Psoas muscle (tissue), 8 donors: ENCODE measurements around the gene AGFG1. TPM values are rescaled to one million over a fixed set of nuclear protein-coding genes. Genes with fewer than 3 reads are reported as not detected.

Experiments used
- ATAC-seq, 4 donors: fragments of 200-7000 bp; cut with Tn5 transposase; one replicate each; pipeline ENCODE4 v1.9.1; 2020; ENCODE audit warnings: moderate library complexity in 3 of 4, mild to moderate bottlenecking in 2 of 4
- DNase-seq, 2 donors: peaks; one replicate each; pipeline ENCODE4 v3.0.0-alpha.2; 2020
- H3K27ac ChIP-seq: fragments of 200-600 bp; one replicate; pipeline ENCODE4 v1.8.0; 2022
- H3K27me3 ChIP-seq, 3 donors: fragments of 200-600 bp in 1 of 3; one replicate each; pipeline versions ENCODE4 v1.6.1 to v1.8.0; 2013 to 2022; ENCODE audit warnings: low read length in 2 of 3, mild to moderate bottlenecking in 2 of 3, moderate library complexity in 1 of 3; ENCODE audit not compliant: insufficient read depth in 3 of 3
- H3K36me3 ChIP-seq, 2 donors: fragments of 200-600 bp in 1 of 2; one replicate each; pipeline versions ENCODE4 v1.6.1 to v1.8.0; 2013 to 2022; ENCODE audit warnings: low read depth in 1 of 2, mild to moderate bottlenecking in 1 of 2, moderate library complexity in 1 of 2; ENCODE audit not compliant: insufficient read depth in 1 of 2
- H3K4me1 ChIP-seq: fragments of 200-600 bp; one replicate; pipeline ENCODE4 v1.8.0; 2022
- H3K4me3 ChIP-seq: fragments of 200-600 bp; one replicate; pipeline ENCODE4 v1.8.0; 2022; ENCODE audit warnings: mild to moderate bottlenecking
- H3K9me3 ChIP-seq: fragments of 200-600 bp; one replicate; pipeline ENCODE4 v1.8.0; 2022
- WGBS, 3 donors: extraction: QIAGEN DNeasy Blood & Tissue Kit; methylation state at CpG; one replicate each; pipeline versions ENCODE4 v1.1.6 to v1.1.7; 2013; 5-methylcytosine and 5-hydroxymethylcytosine counted together
- intact Hi-C, 2 donors: fragments of 100-400 bp; cut with DNase I; formaldehyde crosslinking; loops; one replicate each; pipeline versions ENCODE4 v1.11.0 to v1.14.2; 2022
- polyA plus RNA-seq, 3 donors: library from polyadenylated mRNA; stranded (reverse); fragments of 200-250 nt; gene quantifications; one replicate each; pipeline ENCODE4 v1.2.3, GENCODE V29; 2013
- total RNA-seq, 4 donors: library from RNA; stranded (reverse); fragmentation: NEBNext Ultra II Directional in 2 of 4; extraction: Animal tissue kit (Norgen Biotek cat#: 25700) in 2 of 4; gene quantifications; one replicate each; pipeline versions ENCODE4 v1.2.1 to v1.2.4, GENCODE V29; 2021 to 2023
- TF ChIP-seq, protein P1 (sequence below): fragments of 200-600 bp; IDR thresholded peaks from one replicate; pipeline ENCODE4 v1.8.0; 2022; ENCODE audit warnings: antibody characterized with exemption
- donor health status: healthy with polysubstance abuse.
- donor health status: DM: no; HTN: no; CAD: no; lungs with moderate emphysema.
- donor health status: Bipolar disorder and iron deficiency.
- donor health status: healthy.
- donor health status: DM: yes; HTN: yes; CAD: no.
- donor health status: DM: no; HTN: no; CAD: no.
- donor health status: DM: no; HTN: no; CAD: no.
- donor health status: DM: yes; HTN: yes; CAD: no.

Gene AGFG1
- total and polyA plus RNA-seq, 7 donors, result 19.0 to 68.2 (median 54.9) TPM

- 67 to 77% (median 69%) methylated on average over 4 of the region's 4 CpGs for WGBS, 3 donors
- TF ChIP-seq, protein P1, sequence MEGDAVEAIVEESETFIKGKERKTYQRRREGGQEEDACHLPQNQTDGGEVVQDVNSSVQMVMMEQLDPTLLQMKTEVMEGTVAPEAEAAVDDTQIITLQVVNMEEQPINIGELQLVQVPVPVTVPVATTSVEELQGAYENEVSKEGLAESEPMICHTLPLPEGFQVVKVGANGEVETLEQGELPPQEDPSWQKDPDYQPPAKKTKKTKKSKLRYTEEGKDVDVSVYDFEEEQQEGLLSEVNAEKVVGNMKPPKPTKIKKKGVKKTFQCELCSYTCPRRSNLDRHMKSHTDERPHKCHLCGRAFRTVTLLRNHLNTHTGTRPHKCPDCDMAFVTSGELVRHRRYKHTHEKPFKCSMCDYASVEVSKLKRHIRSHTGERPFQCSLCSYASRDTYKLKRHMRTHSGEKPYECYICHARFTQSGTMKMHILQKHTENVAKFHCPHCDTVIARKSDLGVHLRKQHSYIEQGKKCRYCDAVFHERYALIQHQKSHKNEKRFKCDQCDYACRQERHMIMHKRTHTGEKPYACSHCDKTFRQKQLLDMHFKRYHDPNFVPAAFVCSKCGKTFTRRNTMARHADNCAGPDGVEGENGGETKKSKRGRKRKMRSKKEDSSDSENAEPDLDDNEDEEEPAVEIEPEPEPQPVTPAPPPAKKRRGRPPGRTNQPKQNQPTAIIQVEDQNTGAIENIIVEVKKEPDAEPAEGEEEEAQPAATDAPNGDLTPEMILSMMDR, result no peak
These were observed 15.2 kb upstream of the AGFG1 start for GRCh38 chr2:227456772-227457171.

DNA sequence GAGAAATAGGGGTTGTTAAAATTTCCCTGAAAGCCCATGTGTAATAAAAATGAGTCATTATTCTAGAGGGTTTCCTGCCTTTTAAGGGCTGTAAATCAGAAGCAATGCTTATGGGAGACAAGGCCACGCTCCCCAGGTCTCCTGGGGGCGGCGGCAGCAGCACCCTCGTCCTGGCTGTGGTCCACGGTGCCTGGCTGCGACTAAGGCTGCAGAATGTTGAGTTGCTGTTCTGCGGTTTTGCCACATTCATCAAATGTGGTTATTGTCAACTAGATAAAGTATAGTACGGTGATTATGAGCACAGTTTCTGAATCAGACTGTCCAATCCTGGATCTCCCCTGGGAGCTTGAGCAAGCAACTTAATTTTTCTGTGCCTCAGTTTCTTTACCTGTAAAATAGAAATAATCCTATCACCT, 11.9 kb upstream of the AGFG1 start:
- Histone ChIP-seq H3K9me3 (no peaks in the 10 kb centered on the region), H3K27ac (no peak overlapping the region), H3K36me3 (no peaks in the 10 kb centered on the region), H3K4me3 (no peak overlapping the region), H3K27me3 (no peaks in the 10 kb centered on the region), H3K4me1 (no peaks in the 10 kb centered on the region)
- TF ChIP-seq, protein P1, result no peak
- no peak for ATAC-seq
- no peak for DNase-seq
- intact Hi-C loops, result no loop called here
- 50 to 61% (median 58%) methylated on average over 8 of the region's 8 CpGs for WGBS, 3 donors

More at GRCh38 chr2:227456772-227457171, 15.2 kb upstream of the AGFG1 start:
- ATAC-seq, result no peak
- H3K4me1 ChIP-seq, result no peaks in the 10 kb centered on the region
- no peaks in the 10 kb centered on the region for H3K9me3 ChIP-seq
- no peak for DNase-seq
- H3K4me3 ChIP-seq, result no peak overlapping the region
- no peak overlapping the region for H3K27ac ChIP-seq
- intact Hi-C loops, result no loop called here
- no peaks in the 10 kb centered on the region for H3K27me3 ChIP-seq
- no peaks in the 10 kb centered on the region for H3K36me3 ChIP-seq

DNA sequence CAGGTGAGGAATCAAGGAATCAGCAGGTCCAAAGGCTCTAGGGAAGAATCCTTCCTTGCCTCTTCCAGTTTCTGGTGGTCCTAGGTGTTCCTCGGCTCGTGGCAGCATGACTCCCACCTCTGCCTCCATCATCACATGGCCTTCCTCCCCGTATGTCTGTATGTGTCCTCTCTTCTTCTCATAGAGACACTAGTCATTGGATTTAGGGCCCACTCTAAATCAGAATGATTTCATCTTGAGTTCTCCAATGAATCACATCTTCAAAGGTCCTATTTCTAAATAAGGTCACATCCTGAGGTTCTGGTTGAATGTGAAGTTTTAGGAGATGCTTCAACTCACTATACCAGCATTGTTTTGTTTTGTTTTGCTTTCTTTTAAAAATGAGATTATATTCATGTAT, 11.1 kb upstream of the AGFG1 start:
- DNase-seq (no peak), ATAC-seq (no peak)
- Histone ChIP-seq H3K4me3 (no peak overlapping the region), H3K9me3 (no peaks in the 10 kb centered on the region), H3K36me3 (no peaks in the 10 kb centered on the region), H3K4me1 (no peaks in the 10 kb centered on the region), H3K27ac (no peak overlapping the region), H3K27me3 (no peaks in the 10 kb centered on the region)
- TF ChIP-seq, protein P1, result no peak
- intact Hi-C loops, result no loop called here
- 73 to 85% (median 81%) methylated on average over 3 of the region's 3 CpGs for WGBS, 3 donors

DNA sequence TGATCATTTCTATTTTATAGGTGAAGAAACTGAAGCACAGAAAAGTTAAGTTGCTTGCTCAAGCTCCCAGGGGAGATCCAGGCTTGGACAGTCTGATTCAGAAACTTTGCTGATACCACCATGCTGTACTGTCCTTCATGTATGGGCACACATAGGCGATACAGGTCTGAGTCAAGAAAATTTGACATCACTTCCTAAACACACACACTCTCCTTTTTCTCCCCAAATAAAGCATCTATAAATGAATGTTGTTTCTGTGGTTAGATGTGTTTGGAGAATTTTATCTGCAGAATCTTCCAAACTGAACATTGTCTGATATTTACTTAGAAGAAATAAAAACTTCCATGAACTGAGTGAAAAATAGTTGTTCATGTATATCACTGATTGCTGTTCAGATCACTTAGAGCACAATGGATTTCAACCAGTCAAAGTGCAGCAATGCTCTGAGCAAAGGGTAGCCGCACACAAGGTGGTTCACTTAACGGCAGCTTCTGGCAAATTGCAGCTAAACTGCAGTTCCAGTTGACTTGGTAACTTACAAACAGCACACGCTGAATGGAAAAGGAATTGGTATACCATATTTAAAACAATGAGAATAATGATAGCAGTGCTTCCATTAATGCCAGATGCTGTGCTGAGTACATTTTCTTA, 10.0 kb upstream of the AGFG1 start:
- Histone ChIP-seq H3K27ac (no peak overlapping the region), H3K4me1 (no peaks in the 10 kb centered on the region), H3K9me3 (no peaks in the 10 kb centered on the region), H3K36me3 (no peaks in the 10 kb centered on the region), H3K27me3 (no peaks in the 10 kb centered on the region), H3K4me3 (no peak overlapping the region)
- TF ChIP-seq, protein P1, result no peak
- 73 to 90% (median 87%) methylated on average over 4 of the region's 4 CpGs for WGBS, 3 donors
- no peak for ATAC-seq
- no peak for DNase-seq
- intact Hi-C loops, result no loop called here

DNA sequence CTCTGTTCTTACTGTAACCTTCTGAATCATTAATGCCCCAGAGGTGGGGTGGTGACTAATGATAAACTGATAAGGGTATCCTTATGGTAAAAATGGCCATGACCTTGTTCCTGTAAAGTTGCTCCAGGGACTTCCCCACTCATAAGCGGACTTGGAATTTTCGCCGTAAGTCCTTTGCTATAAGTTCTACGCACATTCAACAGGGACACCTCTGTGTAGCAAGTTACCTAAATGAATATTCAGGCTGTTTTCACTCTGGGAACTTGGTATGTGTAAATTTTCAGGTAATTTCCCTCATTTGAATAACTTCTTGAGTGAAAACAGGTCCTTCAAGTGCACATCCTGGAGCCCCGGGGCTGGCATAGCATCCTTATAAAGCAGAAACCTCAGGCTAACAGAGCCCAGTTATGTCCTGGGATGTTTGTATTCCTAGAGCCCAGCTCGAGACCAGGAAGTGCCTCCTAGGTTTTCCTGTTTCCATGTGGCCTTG, 9.4 kb upstream of the AGFG1 start:
- no peaks in the 10 kb centered on the region for H3K4me1 ChIP-seq
- no peak for ATAC-seq
- no peak for DNase-seq
- intact Hi-C loops, result no loop called here
- WGBS, 3 donors, result 83 to 85% (median 85%) methylated on average over 6 of the region's 6 CpGs
- no peaks in the 10 kb centered on the region for H3K36me3 ChIP-seq
- no peaks in the 10 kb centered on the region for H3K27me3 ChIP-seq
- H3K9me3 ChIP-seq, result no peaks in the 10 kb centered on the region
- H3K4me3 ChIP-seq, result no peak overlapping the region
- TF ChIP-seq, protein P1, result no peak
- no peak overlapping the region for H3K27ac ChIP-seq
